NCI-H748 treated with DMSO at 0.1 percent for 48 hours (cell line): ENCODE results near the gene PTPRM.

ENCODE experiments used
- DNase-seq: peaks from one replicate; lab custom pipeline; 2025; lab: John Stamatoyannopoulos, UW

The PTPRM gene

GRCh38 chr18:8117006-8117371, 549.9 kb downstream of the PTPRM start:
- no peak for DNase-seq

GRCh38 chr18:8121101-8121500, 554.0 kb downstream of the PTPRM start:
- no peak for DNase-seq

- DNase-seq = no peak
Observed at GRCh38 chr18:8121942-8122480, 554.9 kb downstream of the PTPRM start.

- no peak for DNase-seq
Observed at GRCh38 chr18:8124232-8125146, 557.4 kb downstream of the PTPRM start.

- no peak for DNase-seq
Observed at GRCh38 chr18:8130096-8130495, 563.0 kb downstream of the PTPRM start.

GRCh38 chr18:8133032-8133431, 565.9 kb downstream of the PTPRM start:
- DNase-seq = no peak

GRCh38 chr18:8133888-8134287, 566.8 kb downstream of the PTPRM start:
- no peak for DNase-seq

GRCh38 chr18:8139127-8139527, 572.0 kb downstream of the PTPRM start:
- DNase-seq = no peak

- no peak for DNase-seq
Observed at GRCh38 chr18:8139891-8140406, 572.8 kb downstream of the PTPRM start.

- no peak for DNase-seq
Observed at GRCh38 chr18:8140841-8141501, 573.9 kb downstream of the PTPRM start.

- DNase-seq = no peak
Observed at GRCh38 chr18:8142131-8142711, 575.1 kb downstream of the PTPRM start.

- no peak for DNase-seq
Observed at GRCh38 chr18:8142932-8143331, 575.8 kb downstream of the PTPRM start.

- DNase-seq = no peak
Observed at GRCh38 chr18:8151181-8151580, 584.1 kb downstream of the PTPRM start.

GRCh38 chr18:8153887-8154583, 586.9 kb downstream of the PTPRM start:
- DNase-seq = no peak

GRCh38 chr18:8162802-8163201, 595.7 kb downstream of the PTPRM start:
- DNase-seq = peak; percentile 69

- DNase-seq = no peak
Observed at GRCh38 chr18:8163286-8163959, 596.3 kb downstream of the PTPRM start.

GRCh38 chr18:8165095-8165494, 598.0 kb downstream of the PTPRM start:
- DNase-seq = no peak

- DNase-seq = no peak
Observed at GRCh38 chr18:8167026-8167425, 599.9 kb downstream of the PTPRM start.

- no peak for DNase-seq
Observed at GRCh38 chr18:8167673-8168072, 600.6 kb downstream of the PTPRM start.

GRCh38 chr18:8169722-8170121, 602.6 kb downstream of the PTPRM start:
- no peak for DNase-seq

GRCh38 chr18:8174771-8175170, 607.7 kb downstream of the PTPRM start:
- no peak for DNase-seq
